Prostate gland (tissue), 2 donors: ENCODE measurements around the gene DHX16. TPM values are rescaled to one million over a fixed set of nuclear protein-coding genes. Genes with fewer than 3 reads are reported as not detected.

Experiments used
- DNase-seq: peaks from one replicate; pipeline ENCODE4 v3.0.0-alpha.2; 2019; ENCODE audit warnings: low spot score
- H3K27ac ChIP-seq, 2 donors: fragments of 200-600 bp; sonication (generic); 2 replicates each; pipeline ENCODE4 v1.5.1; 2017 to 2019
- H3K27me3 ChIP-seq: fragments of 200-600 bp; sonication (generic); replicated peaks from 2 replicates; pipeline ENCODE4 v1.5.1; 2019; ENCODE audit not compliant: insufficient read depth
- H3K36me3 ChIP-seq, 2 donors: fragments of 200-600 bp; sonication (generic); 1 replicate in 1 of 2; 2 replicates in 1 of 2; pipeline versions ENCODE4 v1.5.1 to v1.8.1; 2017 to 2019
- H3K4me1 ChIP-seq: fragments of 200-600 bp; sonication (generic); replicated peaks from 2 replicates; pipeline ENCODE4 v1.5.1; 2019
- H3K4me3 ChIP-seq, 2 donors: fragments of 200-600 bp; sonication (generic); 2 replicates each; pipeline ENCODE4 v1.5.1; 2017 to 2019
- H3K9me3 ChIP-seq: fragments of 200-600 bp; sonication (generic); 2 replicates; pipeline ENCODE4 v1.5.1; 2017
- POLR2A ChIP-seq: fragments of 450-650 bp; IDR thresholded peaks from one replicate; pipeline ENCODE4 v1.6.1; 2016; ENCODE audit warnings: antibody characterized with exemption, mild to moderate bottlenecking
- POLR2AphosphoS5 ChIP-seq: sonication (generic); formaldehyde crosslinking; IDR thresholded peaks from one replicate; pipeline ENCODE4 v1.6.1; 2017; ENCODE audit warnings: antibody characterized with exemption
- WGBS: methylation state at CpG from one replicate; pipeline ENCODE4 v1.1.5; 2018; 5-methylcytosine and 5-hydroxymethylcytosine counted together
- intact Hi-C: fragments of 100-400 bp; cut with DNase I; formaldehyde crosslinking; loops from one replicate; pipeline ENCODE4 v1.14.2; 2022
- total RNA-seq, 2 donors: library from RNA; depleted of rRNA; stranded (reverse); fragments of >200 nt; gene quantifications; one replicate each; pipeline ENCODE4 v1.1.0, GENCODE V29; 2016
- TF ChIP-seq, protein P1 (sequence below), 4 experiments: fragments of 200-600 bp in 2 of 4; fragments of 450-650 bp in 2 of 4; sonication (generic) in 2 of 4; IDR thresholded peaks; 1 replicate in 3 of 4; 2 replicates in 1 of 4; pipeline ENCODE4 v1.5.1; 2016 to 2019; ENCODE audit warnings: antibody characterized with exemption in 4 of 4, mild to moderate bottlenecking in 2 of 4, moderate library complexity in 2 of 4

The DHX16 gene
- total RNA-seq, 2 donors from 2014 or later, result 26.4 to 41.0 TPM

DNA sequence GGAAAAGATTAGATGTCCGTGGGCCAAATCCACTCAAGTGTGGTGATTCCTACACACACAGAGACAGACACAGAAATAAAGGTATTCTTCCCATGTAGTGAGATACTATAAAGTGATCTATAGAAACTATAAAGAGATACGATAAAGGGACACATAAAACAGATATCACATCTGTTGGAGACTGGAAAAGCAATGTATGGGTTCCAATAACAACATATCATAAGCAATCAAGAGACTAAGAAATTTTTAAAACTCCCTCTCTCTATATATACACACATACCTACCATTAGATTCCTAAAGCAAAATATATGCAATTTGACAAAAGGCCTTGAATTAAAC is 61.0 kb downstream of the DHX16 start:
- H3K27me3 ChIP-seq, result no peaks in the 10 kb centered on the region
- intact Hi-C loops, result no loop called here
- peaks cover 5% of the 10 kb centered on the region for H3K4me1 ChIP-seq
- H3K36me3 ChIP-seq, result peaks cover 6 to 8% of the 10 kb centered on the region in 2 donors
- TF ChIP-seq, protein P1, sequence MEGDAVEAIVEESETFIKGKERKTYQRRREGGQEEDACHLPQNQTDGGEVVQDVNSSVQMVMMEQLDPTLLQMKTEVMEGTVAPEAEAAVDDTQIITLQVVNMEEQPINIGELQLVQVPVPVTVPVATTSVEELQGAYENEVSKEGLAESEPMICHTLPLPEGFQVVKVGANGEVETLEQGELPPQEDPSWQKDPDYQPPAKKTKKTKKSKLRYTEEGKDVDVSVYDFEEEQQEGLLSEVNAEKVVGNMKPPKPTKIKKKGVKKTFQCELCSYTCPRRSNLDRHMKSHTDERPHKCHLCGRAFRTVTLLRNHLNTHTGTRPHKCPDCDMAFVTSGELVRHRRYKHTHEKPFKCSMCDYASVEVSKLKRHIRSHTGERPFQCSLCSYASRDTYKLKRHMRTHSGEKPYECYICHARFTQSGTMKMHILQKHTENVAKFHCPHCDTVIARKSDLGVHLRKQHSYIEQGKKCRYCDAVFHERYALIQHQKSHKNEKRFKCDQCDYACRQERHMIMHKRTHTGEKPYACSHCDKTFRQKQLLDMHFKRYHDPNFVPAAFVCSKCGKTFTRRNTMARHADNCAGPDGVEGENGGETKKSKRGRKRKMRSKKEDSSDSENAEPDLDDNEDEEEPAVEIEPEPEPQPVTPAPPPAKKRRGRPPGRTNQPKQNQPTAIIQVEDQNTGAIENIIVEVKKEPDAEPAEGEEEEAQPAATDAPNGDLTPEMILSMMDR (IDR thresholded peaks at IDR 0.05), result no peak
- TF ChIP-seq POLR2A (no peak), POLR2AphosphoS5 (no peak)
- H3K4me3 ChIP-seq, result no peak overlapping the region
- H3K27ac ChIP-seq, result no peak overlapping the region
- no peak for DNase-seq
- H3K9me3 ChIP-seq, result no peaks in the 10 kb centered on the region
- WGBS, result 72% methylated on average over 2 of the region's 2 CpGs

DNA sequence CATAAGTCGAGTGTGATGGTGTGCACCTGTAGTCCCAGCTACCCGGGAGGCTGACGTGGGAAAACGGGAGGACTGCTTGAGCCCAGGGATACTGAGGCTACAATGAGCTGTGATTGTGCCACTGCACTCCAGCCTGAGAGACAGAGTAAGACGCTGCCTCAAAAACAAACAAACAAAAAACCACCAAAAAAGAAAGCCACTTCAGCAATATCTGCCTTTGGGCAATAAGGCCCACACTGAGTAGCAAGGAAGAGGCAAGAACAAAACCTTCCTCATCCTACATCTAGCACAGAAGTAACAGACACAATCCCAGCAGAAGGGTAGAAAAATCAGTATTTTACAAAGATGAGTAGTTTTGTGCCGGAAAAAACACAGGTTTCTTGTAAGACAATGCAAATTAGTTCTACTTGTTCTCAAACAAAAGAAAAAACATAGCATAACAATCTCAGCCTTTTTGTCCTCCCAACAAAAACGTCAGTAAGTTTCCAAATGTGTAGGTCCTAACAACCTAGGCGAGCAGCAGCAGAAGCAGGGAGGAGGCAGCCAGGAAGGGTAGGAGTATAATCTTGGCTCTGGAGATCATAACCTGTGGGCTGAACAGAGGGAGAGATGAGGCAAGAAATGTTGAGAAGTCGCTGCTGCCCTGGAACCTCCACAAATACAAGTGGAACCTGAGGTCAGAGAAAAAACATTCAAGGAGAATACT is 61.5 kb downstream of the DHX16 start:
- TF ChIP-seq POLR2A, result no peak
- TF ChIP-seq POLR2AphosphoS5, result no peak
- TF ChIP-seq, protein P1 (IDR thresholded peaks at IDR 0.05), result no peak
- no peaks in the 10 kb centered on the region for H3K9me3 ChIP-seq
- intact Hi-C loops, result no loop called here
- peaks cover 4 to 7% of the 10 kb centered on the region in 2 donors for H3K36me3 ChIP-seq
- no peaks in the 10 kb centered on the region for H3K27me3 ChIP-seq
- no peak for DNase-seq
- WGBS, result 70% methylated on average over 9 of the region's 9 CpGs
- no peak overlapping the region for H3K27ac ChIP-seq
- no peak overlapping the region for H3K4me3 ChIP-seq
- H3K4me1 ChIP-seq, result peaks cover 5% of the 10 kb centered on the region

DNA sequence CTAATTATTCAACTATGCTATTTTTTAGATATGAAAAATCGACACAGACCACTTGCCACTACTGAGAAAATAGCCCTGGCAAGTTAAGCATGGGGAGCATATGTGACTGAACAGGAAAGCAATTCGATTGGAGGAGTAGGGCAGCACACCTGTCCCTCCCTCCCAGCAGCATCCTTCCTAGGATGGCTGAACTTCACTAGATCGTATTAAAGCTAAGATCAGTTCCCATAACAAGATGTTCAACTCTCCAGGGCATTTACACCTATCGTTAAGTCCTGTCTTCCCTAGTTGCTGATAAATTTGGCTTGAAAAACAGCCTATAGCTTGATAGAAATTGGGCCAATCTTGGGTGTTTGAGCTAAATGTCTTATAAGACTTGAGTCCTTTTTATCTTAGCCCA is 62.7 kb downstream of the DHX16 start:
- H3K27ac ChIP-seq, result no peak overlapping the region
- no peak for DNase-seq
- peaks cover 11 to 14% of the 10 kb centered on the region in 2 donors for H3K36me3 ChIP-seq
- H3K4me3 ChIP-seq, result no peak overlapping the region
- intact Hi-C loops, result no loop called here
- TF ChIP-seq POLR2AphosphoS5 (no peak), POLR2A (no peak)
- TF ChIP-seq, protein P1 (IDR thresholded peaks at IDR 0.05), result no peak
- H3K4me1 ChIP-seq, result peaks cover 5% of the 10 kb centered on the region
- 81% methylated on average over 4 of the region's 4 CpGs for WGBS
- no peaks in the 10 kb centered on the region for H3K27me3 ChIP-seq
- no peaks in the 10 kb centered on the region for H3K9me3 ChIP-seq

DNA sequence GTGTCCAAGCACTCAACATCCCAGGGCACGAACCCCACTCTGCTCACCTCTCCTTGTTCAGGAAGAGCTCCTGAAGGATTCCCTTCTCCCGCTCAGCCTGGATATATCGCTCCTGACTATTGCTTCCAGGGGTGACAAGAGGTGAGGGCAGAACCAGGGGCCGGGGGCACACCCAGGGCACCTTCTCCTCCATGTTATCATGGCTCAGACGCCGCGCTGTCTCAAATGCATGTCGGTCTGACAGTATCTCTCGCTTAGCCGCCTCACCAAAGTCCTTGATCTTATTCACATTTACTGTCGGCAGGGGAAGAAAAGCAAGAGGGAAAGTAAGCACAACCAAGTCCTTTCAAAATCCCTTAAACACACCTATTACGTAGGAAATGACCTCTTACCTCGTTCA is 68.8 kb downstream of the DHX16 start:
- WGBS, result 96% methylated on average over 13 of the region's 13 CpGs
- Histone ChIP-seq H3K4me3 (no peak overlapping the region), H3K27me3 (no peaks in the 10 kb centered on the region), H3K36me3 (peaks cover 37 to 44% of the 10 kb centered on the region in 2 donors), H3K9me3 (no peaks in the 10 kb centered on the region), H3K27ac (no peak overlapping the region), H3K4me1 (no peaks in the 10 kb centered on the region)
- intact Hi-C loops, result no loop called here
- TF ChIP-seq, protein P1 (IDR thresholded peaks at IDR 0.05), result no peak
- TF ChIP-seq POLR2A (no peak), POLR2AphosphoS5 (no peak)
- DNase-seq, result no peak

Other genes with a start within 250 kb of the DHX16 start
- gene HLA-E, start 183.5 kb downstream of the DHX16 start, total RNA-seq, result 100 to 1,000 TPM; 293 to 354 TPM
- gene GNL1, start 116.5 kb downstream of the DHX16 start, total RNA-seq, result 10 to 100 TPM; 38.3 to 56.4 TPM
- gene PRR3, start 115.7 kb downstream of the DHX16 start, total RNA-seq, result 10 to 100 TPM in 1 of 2 donors, 1 to 10 TPM in 1; 8.6 to 11.7 TPM
- 10 to 100 TPM; 42.3 to 49.2 TPM for gene ABCF1, start 101.6 kb downstream of the DHX16 start, total RNA-seq
- 10 to 100 TPM; 40.0 to 51.0 TPM for gene PPP1R10, start 55.8 kb downstream of the DHX16 start, total RNA-seq
- gene MRPS18B, start 55.2 kb downstream of the DHX16 start, total RNA-seq, result 10 to 100 TPM; 63.6 to 69.2 TPM
- 10 to 100 TPM in 1 of 2 donors, 1 to 10 TPM in 1; 8.7 to 11.0 TPM for gene ATAT1, start 46.1 kb downstream of the DHX16 start, total RNA-seq
- gene C6orf136, start 25.9 kb downstream of the DHX16 start, total RNA-seq, result 10 to 100 TPM; 12.8 to 18.5 TPM
- 10 to 100 TPM; 12.2 to 21.9 TPM for gene PPP1R18, start 13.6 kb upstream of the DHX16 start, total RNA-seq
- gene NRM, start 18.0 kb upstream of the DHX16 start, total RNA-seq, result 1 to 10 TPM; 5.9 to 7.3 TPM
- 10 to 100 TPM; 20.5 to 26.3 TPM for gene MDC1, start 44.3 kb upstream of the DHX16 start, total RNA-seq
- 100 to 1,000 TPM; 196 to 270 TPM for gene TUBB, start 47.3 kb upstream of the DHX16 start, total RNA-seq
- 100 to 1,000 TPM; 117 to 133 TPM for gene FLOT1, start 69.7 kb upstream of the DHX16 start, total RNA-seq
- 10 to 100 TPM; 13.9 to 26.4 TPM for gene IER3, start 71.5 kb upstream of the DHX16 start, total RNA-seq
- gene DDR1, start 211.5 kb upstream of the DHX16 start, total RNA-seq, result 100 to 1,000 TPM; 178 to 182 TPM
- 10 to 100 TPM; 19.0 to 26.2 TPM for gene GTF2H4, start 235.2 kb upstream of the DHX16 start, total RNA-seq
- gene VARS2, start 241.2 kb upstream of the DHX16 start, total RNA-seq, result 10 to 100 TPM; 15.8 to 27.0 TPM